GM20431 (cell line): ENCODE data around the gene CETN3.
"Not testable (repeated sequence)": the region's sequence is repeated elsewhere in the genome, so short reads cannot be mapped to it uniquely, and the experiment has no call there.

Source experiments
- in situ Hi-C: fragments of 300-500 bp; cut with MseI, MboI; formaldehyde crosslinking; loops from one replicate; pipeline ENCODE4 v1.15.0; 2020; ENCODE audit warnings: low sequenced_read_pairs; ENCODE audit not compliant: unreplicated experiment

Gene CETN3

GRCh38 chr5:90386099-90386710 is 23.4 kb downstream of the CETN3 start:
- in situ Hi-C loops = no loop called here

- in situ Hi-C loops = no loop called here
These were observed 25.2 kb downstream of the CETN3 start for GRCh38 chr5:90384389-90384788.

GRCh38 chr5:90383903-90384302 is 25.7 kb downstream of the CETN3 start:
- in situ Hi-C loops = no loop called here

GRCh38 chr5:90381213-90381929 is 28.2 kb downstream of the CETN3 start:
- in situ Hi-C loops = no loop called here

GRCh38 chr5:90379652-90380051 is 29.9 kb downstream of the CETN3 start:
- in situ Hi-C loops = no loop called here

GRCh38 chr5:90378752-90379151 is 30.8 kb downstream of the CETN3 start:
- in situ Hi-C loops = no loop called here

GRCh38 chr5:90371269-90371668 is 38.3 kb downstream of the CETN3 start:
- in situ Hi-C loops = not testable (repeated sequence)

- in situ Hi-C loops = no loop called here
These were observed 40.9 kb downstream of the CETN3 start for GRCh38 chr5:90368454-90369246.

GRCh38 chr5:90367879-90368278 is 41.7 kb downstream of the CETN3 start:
- in situ Hi-C loops = no loop called here

- in situ Hi-C loops = no loop called here
These were observed 42.6 kb downstream of the CETN3 start for GRCh38 chr5:90366948-90367347.

- in situ Hi-C loops = no loop called here
These were observed 44.2 kb downstream of the CETN3 start for GRCh38 chr5:90365328-90365727.

GRCh38 chr5:90359073-90359920 is 50.3 kb downstream of the CETN3 start:
- in situ Hi-C loops = no loop called here

GRCh38 chr5:90356622-90357021 is 52.9 kb downstream of the CETN3 start:
- in situ Hi-C loops = no loop called here

- in situ Hi-C loops = no loop called here
These were observed 53.4 kb downstream of the CETN3 start for GRCh38 chr5:90356176-90356575.

GRCh38 chr5:90355635-90356034 is 53.9 kb downstream of the CETN3 start:
- in situ Hi-C loops = no loop called here

GRCh38 chr5:90353254-90353653 is 56.3 kb downstream of the CETN3 start:
- in situ Hi-C loops = no loop called here

- in situ Hi-C loops = no loop called here
These were observed 58.5 kb downstream of the CETN3 start for GRCh38 chr5:90351101-90351500.

- in situ Hi-C loops = no loop called here
These were observed 62.1 kb downstream of the CETN3 start for GRCh38 chr5:90347462-90347861.

GRCh38 chr5:90345684-90346083 is 63.9 kb downstream of the CETN3 start:
- in situ Hi-C loops = no loop called here

GRCh38 chr5:90344689-90345088 is 64.9 kb downstream of the CETN3 start:
- in situ Hi-C loops = no loop called here
